HEK293 (cell line): ENCODE results near the gene GP9.

ENCODE experiments used
- CTCF ChIP-seq: fragments of 450-650 bp; formaldehyde crosslinking; IDR thresholded peaks from 2 replicates; pipeline ENCODE4 v1.5.1; 2016; ENCODE audit warnings: missing biosample characterization, missing genetic modification characterization
- GFI1B ChIP-seq: fragments of 450-650 bp; formaldehyde crosslinking; IDR thresholded peaks from 2 replicates; pipeline ENCODE4 v1.5.1; 2016; ENCODE audit warnings: missing biosample characterization, missing genetic modification characterization
- KLF8 ChIP-seq: fragments of 450-650 bp; formaldehyde crosslinking; IDR thresholded peaks from 2 replicates; pipeline ENCODE4 v1.5.1; 2016; ENCODE audit warnings: missing biosample characterization, missing genetic modification characterization
- PRDM10 ChIP-seq: fragments of 450-650 bp; formaldehyde crosslinking; IDR thresholded peaks from 2 replicates; pipeline ENCODE4 v1.5.1; 2016; ENCODE audit warnings: missing biosample characterization, missing genetic modification characterization
- YY1 ChIP-seq: fragments of 450-650 bp; formaldehyde crosslinking; IDR thresholded peaks from 2 replicates; pipeline ENCODE4 v1.5.1; 2018; ENCODE audit warnings: missing biosample characterization, missing genetic modification characterization
- ZNF10 ChIP-seq: fragments of 450-650 bp; formaldehyde crosslinking; IDR thresholded peaks from 2 replicates; pipeline ENCODE4 v1.5.1; 2017; ENCODE audit warnings: missing biosample characterization, missing genetic modification characterization
- ZNF133 ChIP-seq: fragments of 450-650 bp; formaldehyde crosslinking; IDR thresholded peaks from 2 replicates; pipeline ENCODE4 v1.5.1; 2016; ENCODE audit warnings: missing biosample characterization, missing genetic modification characterization
- ZNF175 ChIP-seq: fragments of 450-650 bp; formaldehyde crosslinking; IDR thresholded peaks from 2 replicates; pipeline ENCODE4 v1.5.1; 2016; ENCODE audit warnings: missing biosample characterization, missing genetic modification characterization
- ZNF211 ChIP-seq: fragments of 450-650 bp; formaldehyde crosslinking; IDR thresholded peaks from 2 replicates; pipeline ENCODE4 v1.5.1; 2016; ENCODE audit warnings: low read depth, missing biosample characterization, missing genetic modification characterization
- ZNF280D ChIP-seq: fragments of 450-650 bp; formaldehyde crosslinking; IDR thresholded peaks from 2 replicates; pipeline ENCODE4 v1.5.1; 2016; ENCODE audit warnings: missing biosample characterization, missing genetic modification characterization
- ZNF350 ChIP-seq: fragments of 450-650 bp; formaldehyde crosslinking; IDR thresholded peaks from 2 replicates; pipeline ENCODE4 v1.5.0; 2017; ENCODE audit warnings: missing biosample characterization, mild to moderate bottlenecking, missing genetic modification characterization
- ZNF514 ChIP-seq: fragments of 450-650 bp; formaldehyde crosslinking; IDR thresholded peaks from 2 replicates; pipeline ENCODE4 v1.5.1; 2016; ENCODE audit warnings: missing biosample characterization, missing genetic modification characterization
- ZNF677 ChIP-seq: fragments of 450-650 bp; IDR thresholded peaks from 2 replicates; pipeline ENCODE4 v1.5.0; 2018; ENCODE audit warnings: missing biosample characterization, mild to moderate bottlenecking, missing genetic modification characterization, moderate library complexity

GRCh38 chr3:129019266-129019665 is 41.3 kb upstream of the GP9 start:
- TF ChIP-seq ZNF133 (tag by site-specific recombination) = no peak
- no peak for TF ChIP-seq CTCF (tag by site-specific recombination)
- no peak for TF ChIP-seq ZNF677 (tag by site-specific recombination)
- TF ChIP-seq GFI1B (tag by site-specific recombination) = no peak
- no peak for TF ChIP-seq ZNF10 (tag by site-specific recombination)
- TF ChIP-seq ZNF280D (tag by site-specific recombination) = no peak
- no peak for TF ChIP-seq KLF8
- TF ChIP-seq ZNF514 (tag by site-specific recombination) = no peak
- TF ChIP-seq ZNF175 (tag by site-specific recombination) = no peak
- no peak for TF ChIP-seq PRDM10 (tag by site-specific recombination)
- no peak for TF ChIP-seq ZNF211 (tag by site-specific recombination)
- TF ChIP-seq ZNF350 = no peak
- TF ChIP-seq YY1 = no peak
